Uterus (tissue), 2 donors: ENCODE measurements around the gene ERP27.

Experiments used
- POLR2A ChIP-seq, 2 donors: fragments of 450-650 bp; IDR thresholded peaks; one replicate each; pipeline ENCODE4 v1.6.1; 2016; ENCODE audit warnings: antibody characterized with exemption in 2 of 2, mild to moderate bottlenecking in 1 of 2, moderate library complexity in 1 of 2
- TF ChIP-seq, protein P1 (sequence below), 4 experiments: fragments of 200-600 bp in 2 of 4; fragments of 450-650 bp in 2 of 4; sonication (generic) in 2 of 4; IDR thresholded peaks; one replicate each; pipeline ENCODE4 v1.5.1; 2016 to 2019; ENCODE audit warnings: antibody characterized with exemption in 4 of 4, mild to moderate bottlenecking in 2 of 4, moderate library complexity in 1 of 4

DNA sequence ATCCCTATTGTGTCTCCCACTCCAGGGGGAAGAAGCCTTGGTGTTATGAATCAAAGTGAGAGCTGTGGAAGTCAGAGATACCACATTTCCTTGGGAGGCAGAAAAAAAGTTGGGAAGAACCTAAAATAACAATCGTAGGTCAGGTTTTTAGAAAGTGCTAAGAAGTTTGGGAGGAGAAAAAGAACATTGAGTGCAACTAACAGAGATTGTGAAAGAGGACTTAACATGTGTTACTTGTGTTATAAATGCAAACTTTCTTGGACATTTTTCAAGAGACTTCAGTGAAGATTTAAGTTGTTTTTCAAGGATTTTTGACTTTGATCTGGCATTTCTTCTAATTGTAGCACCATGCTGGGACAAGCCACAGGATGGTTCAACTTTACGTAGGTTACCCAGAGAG, 7.8 kb upstream of the ERP27 start:
- TF ChIP-seq, protein P1, sequence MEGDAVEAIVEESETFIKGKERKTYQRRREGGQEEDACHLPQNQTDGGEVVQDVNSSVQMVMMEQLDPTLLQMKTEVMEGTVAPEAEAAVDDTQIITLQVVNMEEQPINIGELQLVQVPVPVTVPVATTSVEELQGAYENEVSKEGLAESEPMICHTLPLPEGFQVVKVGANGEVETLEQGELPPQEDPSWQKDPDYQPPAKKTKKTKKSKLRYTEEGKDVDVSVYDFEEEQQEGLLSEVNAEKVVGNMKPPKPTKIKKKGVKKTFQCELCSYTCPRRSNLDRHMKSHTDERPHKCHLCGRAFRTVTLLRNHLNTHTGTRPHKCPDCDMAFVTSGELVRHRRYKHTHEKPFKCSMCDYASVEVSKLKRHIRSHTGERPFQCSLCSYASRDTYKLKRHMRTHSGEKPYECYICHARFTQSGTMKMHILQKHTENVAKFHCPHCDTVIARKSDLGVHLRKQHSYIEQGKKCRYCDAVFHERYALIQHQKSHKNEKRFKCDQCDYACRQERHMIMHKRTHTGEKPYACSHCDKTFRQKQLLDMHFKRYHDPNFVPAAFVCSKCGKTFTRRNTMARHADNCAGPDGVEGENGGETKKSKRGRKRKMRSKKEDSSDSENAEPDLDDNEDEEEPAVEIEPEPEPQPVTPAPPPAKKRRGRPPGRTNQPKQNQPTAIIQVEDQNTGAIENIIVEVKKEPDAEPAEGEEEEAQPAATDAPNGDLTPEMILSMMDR (IDR thresholded peaks at IDR 0.05): no peak
- no peak for TF ChIP-seq POLR2A (IDR thresholded peaks at IDR 0.05)
